Inflammatory macrophage treated with lipopolysaccharide for 1 hour (primary cell): ENCODE data around the gene ITPA.

Experiments used
- DNase-seq, 2 donors: peaks; one replicate each; pipeline ENCODE4 v3.0.0-alpha.2; 2020 to 2022

ITPA gene

GRCh38 chr20:3229158-3229557 is 19.9 kb downstream of the ITPA start:
- DNase-seq = no peak

- DNase-seq = no peak
Observed at GRCh38 chr20:3229798-3230197, 20.5 kb downstream of the ITPA start.

GRCh38 chr20:3231116-3231515 is 21.8 kb downstream of the ITPA start:
- no peak for DNase-seq

- DNase-seq = no peak
Observed at GRCh38 chr20:3231889-3232588, 22.7 kb downstream of the ITPA start.

DNA sequence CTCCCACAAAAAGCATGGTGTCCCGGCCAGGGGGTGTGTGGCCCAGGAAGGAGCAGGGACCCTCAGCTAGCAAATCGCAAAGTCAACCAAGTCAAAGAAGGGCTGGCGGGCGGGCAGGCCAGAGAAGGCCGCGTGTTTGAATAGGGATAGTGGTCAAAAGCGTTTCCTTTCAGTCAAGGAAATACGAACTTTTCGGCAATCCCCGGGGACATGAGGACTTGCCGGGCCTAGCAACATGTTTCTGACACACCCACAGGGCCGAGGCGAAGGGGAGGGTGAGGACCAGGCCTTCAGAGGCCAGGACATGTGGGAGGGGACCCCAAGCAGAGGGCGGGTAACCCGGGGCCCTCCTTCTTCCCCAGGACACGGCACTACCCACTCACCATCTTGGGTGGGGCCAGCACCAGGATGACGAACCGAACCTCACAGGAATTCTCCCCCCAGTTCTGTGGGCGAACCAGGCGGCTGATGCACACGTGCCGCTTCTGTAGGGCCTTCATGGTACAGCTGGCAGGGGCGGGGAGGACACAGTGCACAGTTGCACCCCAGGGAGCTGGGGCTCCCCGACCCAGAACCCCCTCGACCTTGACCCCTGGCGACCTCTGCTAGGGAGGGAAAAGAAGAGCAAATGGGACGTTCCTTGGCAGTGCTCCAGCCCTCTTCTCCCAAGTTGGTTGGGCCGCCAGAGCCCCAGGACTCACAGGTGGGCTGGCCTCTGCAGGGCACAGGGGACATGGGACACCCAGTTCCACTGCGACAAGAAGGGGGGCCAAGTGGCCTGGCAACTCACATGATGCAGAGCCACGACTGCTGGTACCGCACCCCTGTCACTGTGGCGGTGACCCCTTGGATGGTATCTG is 24.1 kb downstream of the ITPA start:
- DNase-seq = no peak

- DNase-seq = no peak
Observed at GRCh38 chr20:3233991-3234498, 24.7 kb downstream of the ITPA start.

DNA sequence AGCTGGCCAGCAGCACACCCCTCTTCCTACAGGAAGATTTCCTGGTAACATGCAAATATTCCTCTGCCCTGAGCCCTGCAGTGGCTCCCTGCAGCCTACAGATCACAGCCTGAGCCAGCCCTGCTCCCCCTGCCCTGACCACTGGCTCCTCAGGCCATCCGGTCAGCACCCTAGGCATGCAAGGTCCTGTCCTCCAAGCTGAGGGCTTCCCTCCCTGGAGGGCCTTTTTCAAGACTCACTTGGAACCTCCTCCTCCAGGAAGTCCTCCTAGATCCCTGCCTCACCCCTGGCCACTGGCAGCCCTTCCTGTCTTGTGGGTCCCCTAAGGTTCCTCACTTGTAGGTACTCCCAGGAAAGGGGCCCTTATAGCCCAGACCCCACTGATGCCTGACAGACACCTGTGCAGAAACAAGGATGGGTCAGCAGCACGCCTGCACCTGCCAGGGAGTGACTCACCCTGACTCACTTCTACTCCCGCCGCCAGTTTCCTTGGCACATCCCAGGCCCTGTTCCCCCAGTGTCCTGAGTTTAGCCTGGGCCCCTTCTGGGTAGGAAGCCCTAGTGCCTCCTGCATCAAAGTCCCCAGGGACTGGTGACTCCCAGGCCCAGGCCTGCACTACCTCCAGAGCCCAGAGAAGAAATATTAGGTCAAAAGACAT is 26.5 kb downstream of the ITPA start:
- DNase-seq = no peak

DNA sequence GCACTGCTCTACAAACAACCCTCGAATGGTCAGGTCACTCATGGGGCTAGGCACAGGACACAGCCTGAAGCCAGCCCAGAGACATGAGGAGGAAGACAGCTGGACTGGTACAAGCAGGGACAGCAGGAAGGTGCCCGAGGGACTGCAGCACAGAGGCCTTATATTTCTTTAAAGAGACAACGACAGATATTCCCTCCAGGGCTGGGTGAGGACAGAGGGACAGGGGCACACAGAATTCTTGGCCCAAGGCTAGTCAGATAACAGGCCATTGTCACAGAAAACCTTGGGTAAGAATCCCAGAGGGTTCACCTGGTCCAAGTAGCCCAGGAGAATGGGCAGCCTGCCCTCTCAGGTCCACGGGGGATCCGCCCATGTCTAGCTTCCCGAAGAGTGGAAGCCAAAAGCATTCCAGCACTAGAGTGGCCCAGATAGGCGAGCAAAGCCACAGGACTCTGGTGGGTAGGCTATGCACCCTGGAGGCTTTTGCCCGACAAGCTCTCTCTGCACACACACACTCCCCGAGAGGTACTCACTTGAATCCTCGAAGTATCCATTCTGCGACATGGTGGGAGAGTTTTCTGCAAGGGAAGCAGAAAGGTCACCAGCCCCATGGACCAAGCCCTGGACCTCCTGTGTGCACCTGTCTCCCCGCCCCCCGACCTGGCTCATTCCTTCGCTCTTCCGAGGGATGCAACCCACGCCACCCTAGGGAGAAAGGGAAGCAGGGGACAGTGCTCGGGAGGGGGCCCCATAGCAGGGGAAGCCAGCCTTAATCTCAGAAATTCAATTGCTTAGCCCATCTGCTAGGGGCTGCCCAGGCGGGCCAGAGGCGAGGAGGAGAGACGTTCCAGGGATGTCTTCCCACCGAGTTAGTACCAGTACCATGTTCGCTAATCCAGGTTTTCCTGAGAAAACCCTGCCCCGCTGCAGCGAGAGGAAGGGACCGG is 28.0 kb downstream of the ITPA start:
- no peak for DNase-seq

DNA sequence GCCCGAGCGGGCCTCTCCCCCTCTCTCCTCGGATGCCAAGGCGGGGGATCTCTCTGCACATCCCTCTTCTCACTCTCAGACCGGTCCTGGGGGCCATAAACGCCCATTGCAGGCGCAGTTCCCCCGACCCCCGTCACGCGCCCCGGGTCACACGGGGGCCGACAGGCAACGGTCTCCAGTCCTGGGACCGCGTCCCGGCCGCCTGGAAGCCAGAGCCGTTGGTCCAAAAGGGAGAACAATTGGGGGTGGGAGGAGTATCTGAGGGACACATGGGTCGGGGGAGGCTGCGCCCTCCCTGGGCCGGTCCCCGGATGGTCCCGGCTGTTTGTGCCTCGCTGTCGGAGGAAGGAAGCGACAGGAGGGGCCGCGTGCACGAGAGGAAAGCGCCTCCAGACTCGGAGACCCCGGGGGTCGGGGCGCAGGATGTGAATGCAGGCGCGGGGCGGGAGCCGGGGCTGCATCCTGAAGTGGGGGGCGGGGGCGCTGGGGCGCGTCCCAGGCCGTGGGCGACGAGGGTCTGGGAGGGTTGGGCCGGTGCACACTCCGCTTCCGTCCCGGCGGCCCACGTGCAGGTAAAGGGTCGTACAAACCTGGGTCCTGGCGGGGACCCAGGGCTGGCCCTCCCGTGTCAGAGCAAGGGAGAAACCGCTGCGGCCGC is 28.8 kb downstream of the ITPA start:
- DNase-seq = no peak

GRCh38 chr20:3238616-3239025 is 29.3 kb downstream of the ITPA start:
- DNase-seq = no peak

DNA sequence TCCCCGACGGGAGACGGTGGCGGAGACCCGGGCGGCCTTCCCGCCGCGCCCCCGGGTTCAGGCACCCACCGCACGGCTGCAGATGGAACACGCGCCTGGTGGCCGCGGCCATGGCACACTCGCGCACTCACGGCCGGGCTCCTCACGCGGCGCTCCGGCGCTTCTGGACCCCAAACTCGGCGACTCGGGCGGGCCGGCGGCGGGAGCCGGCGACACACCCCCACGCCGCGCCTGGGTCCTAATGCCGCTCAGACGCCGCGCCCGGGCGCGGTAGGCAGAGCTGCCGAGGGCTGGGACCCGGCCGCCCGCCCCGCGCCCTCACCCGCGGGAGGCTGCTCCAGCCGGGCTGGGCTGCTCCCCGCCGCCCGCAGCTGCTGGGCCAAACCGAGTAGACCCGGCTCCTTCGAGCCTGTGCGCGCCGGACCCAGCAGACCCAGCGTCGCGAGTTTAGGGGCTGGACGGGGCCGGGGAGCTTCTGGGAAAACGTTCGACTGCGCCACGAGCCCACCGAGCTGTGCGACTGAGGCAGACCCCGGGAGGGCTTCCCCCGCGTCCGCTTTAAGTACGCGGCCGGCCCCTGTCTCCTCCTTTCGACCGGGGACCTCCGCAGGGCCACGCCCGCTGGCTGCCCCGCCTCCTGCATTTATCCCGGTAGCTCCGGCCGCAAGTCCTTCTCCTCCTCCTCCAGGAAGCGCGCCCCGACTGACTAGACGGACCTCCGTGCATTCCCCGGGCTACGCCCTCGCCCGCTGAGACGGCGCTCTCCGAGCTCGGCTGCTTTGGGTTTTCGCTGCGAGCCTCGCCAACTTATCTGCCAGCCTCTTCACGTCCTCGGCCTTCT is 29.9 kb downstream of the ITPA start, which contains the start of gene SLC4A11:
Gene SLC4A11 (minus strand): TSS at position 165 of the 841 bp plus-strand sequence. CDS start 53 bp downstream, at position 112.
- peak; percentile 75 to 77 for DNase-seq

DNA sequence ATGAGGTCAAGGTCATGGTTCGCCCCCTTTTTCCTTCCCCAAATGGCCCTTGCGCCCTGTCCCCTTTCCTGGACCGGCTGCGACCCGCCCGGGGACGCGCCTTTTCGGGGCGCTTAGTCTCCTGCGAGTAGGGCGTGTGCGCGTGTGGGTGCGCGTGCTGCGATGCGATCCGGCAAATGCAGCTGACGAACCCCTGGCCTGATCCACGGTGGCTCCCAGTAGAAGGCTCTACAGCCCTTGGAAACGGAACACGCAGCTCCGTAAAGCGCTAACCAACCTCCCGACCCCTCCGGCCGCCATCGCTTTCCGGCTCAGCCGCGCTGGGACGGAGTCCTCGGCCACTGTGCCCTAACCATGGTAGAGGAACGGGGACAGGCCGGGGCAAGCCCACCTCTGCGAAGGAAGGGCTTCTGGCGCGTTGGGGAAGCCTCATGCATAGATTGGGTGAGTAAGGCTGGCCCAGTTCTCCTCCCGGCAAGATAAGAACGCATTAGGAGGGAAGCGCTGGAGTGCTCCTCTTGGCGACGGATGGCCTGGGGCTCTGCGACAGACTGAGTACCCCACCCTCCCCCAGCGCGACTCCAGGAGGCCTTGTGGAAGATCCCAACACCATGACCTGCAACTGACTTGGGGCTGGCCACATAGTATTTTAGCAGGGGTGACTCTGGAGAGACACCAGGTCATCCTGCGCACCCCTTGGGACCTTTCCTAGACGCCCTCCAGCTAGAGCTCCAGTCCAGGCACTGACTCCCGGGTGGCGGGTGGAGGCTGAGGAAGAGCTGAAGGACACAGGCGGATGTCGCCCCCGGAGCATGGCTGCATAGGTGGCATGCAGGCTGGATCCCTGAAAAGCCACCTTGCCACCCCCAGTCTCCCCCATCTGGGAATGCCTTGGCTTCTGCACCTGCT is 30.8 kb downstream of the ITPA start:
- peak in 1 of 2 donors; percentile 11 for DNase-seq

- no peak for DNase-seq
Observed at GRCh38 chr20:3240776-3241363, 31.6 kb downstream of the ITPA start.

GRCh38 chr20:3242172-3242692 is 32.9 kb downstream of the ITPA start:
- no peak for DNase-seq

- DNase-seq = no peak
Observed at GRCh38 chr20:3243718-3244358, 34.5 kb downstream of the ITPA start.

DNA sequence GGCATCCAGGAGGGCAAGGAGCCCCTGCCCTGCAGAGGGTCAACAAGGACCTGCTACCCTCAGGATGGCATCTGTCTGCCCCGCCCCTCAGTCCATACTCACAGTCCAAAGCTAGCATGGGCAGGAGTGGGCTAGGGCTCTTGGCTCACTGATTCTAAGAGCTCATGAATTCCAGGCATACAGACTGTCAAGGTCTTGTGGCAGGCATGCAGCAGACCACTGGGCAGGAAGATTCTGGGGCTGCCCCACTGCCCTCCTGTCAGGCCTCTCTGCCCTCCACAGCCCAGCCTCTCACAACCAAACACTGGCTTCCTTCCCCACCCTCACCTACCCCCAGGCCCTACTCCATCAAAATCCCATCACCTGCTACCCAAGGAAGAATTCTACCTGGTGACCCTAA is 35.3 kb downstream of the ITPA start:
- DNase-seq = no peak

DNA sequence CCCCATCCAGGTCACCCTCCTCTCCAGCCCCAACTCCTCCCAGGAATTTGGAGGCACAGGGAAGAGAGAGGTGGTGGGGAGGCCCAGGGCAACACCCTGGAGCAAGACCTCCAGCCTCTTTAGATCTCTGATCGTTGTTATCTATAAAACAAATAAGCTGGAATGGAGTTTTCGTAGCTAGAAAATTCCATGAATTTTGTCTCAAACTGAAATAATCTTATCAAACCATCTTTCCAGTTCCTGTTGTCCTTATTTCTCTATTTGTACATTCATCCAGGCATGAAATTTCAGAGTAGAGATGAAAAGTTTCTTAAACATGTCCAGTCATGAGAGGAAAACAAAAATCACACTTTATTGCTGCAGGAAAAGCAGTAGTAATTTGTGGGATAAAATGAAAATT is 35.9 kb downstream of the ITPA start:
- no peak for DNase-seq

GRCh38 chr20:3245711-3246110 is 36.4 kb downstream of the ITPA start:
- DNase-seq = peak in 1 of 2 donors; percentile 9
